ENCODE measurements around the gene CFAP54. TPM values are rescaled to one million over a fixed set of nuclear protein-coding genes. Genes with fewer than 3 reads are reported as not detected.

Gene CFAP54
- total RNA-seq, 1 experiment from 2014 or later = 0.56 TPM

GRCh38 chr12:96890331-96890730 is 401.0 kb downstream of the CFAP54 start:
- Mint-ChIP-seq H3K27ac (ENCODE audit: low read depth, unreplicated experiment) (no peak overlapping the region), H3K27me3 (ENCODE audit: insufficient read depth, unreplicated experiment) (no peaks in the 10 kb centered on the region), H3K9me3 (ENCODE audit: unreplicated experiment) (no peaks in the 10 kb centered on the region), H3K4me1 (ENCODE audit: insufficient read depth, unreplicated experiment) (peaks cover 25% of the 10 kb centered on the region), H3K4me3 (ENCODE audit: unreplicated experiment) (no peak overlapping the region), H3K36me3 (ENCODE audit: insufficient read depth, unreplicated experiment) (no peaks in the 10 kb centered on the region)
- POLR2A ChIA-PET = interaction anchor here (1.2 to 1.8 kb wide), 3 partner anchors 11 to 80 kb away, joined by 3 to 17 read pairs (median 4); partner anchors contain the start of gene NEDD1
- no TSS peak for BruUV-seq (replicated peaks)
- CTCF ChIA-PET = interaction anchor here (0.8 to 0.9 kb wide), 2 partner anchors 9 to 196 kb away, joined by 3 to 5 read pairs; no protein-coding TSS in a partner anchor
- intact Hi-C loops (cut with micrococcal nuclease) = no loop called here
- DNase-seq (ENCODE audit: unreplicated experiment) = no peak
- TF ChIP-seq CTCF (IDR thresholded peaks at IDR 0.05; ENCODE audit: unreplicated experiment) = no peak

- Mint-ChIP-seq H3K4me1 (ENCODE audit: insufficient read depth, unreplicated experiment) (peaks cover 25% of the 10 kb centered on the region), H3K27ac (ENCODE audit: low read depth, unreplicated experiment) (peak overlapping the region; percentile 72), H3K36me3 (ENCODE audit: insufficient read depth, unreplicated experiment) (no peaks in the 10 kb centered on the region), H3K4me3 (ENCODE audit: unreplicated experiment) (peak overlapping the region; percentile 22), H3K9me3 (ENCODE audit: unreplicated experiment) (no peaks in the 10 kb centered on the region), H3K27me3 (ENCODE audit: insufficient read depth, unreplicated experiment) (no peaks in the 10 kb centered on the region)
- TF ChIP-seq CTCF (IDR thresholded peaks at IDR 0.05; ENCODE audit: unreplicated experiment) = no peak
- CTCF ChIA-PET = interaction anchor here (0.6 kb wide), 1 partner anchor 393 kb away, joined by 3 read pairs; no protein-coding TSS in a partner anchor
- DNase-seq (ENCODE audit: unreplicated experiment) = peak; percentile 34
- intact Hi-C loops (cut with micrococcal nuclease) = no loop called here
- POLR2A ChIA-PET = interaction anchor here (1.5 kb wide), 1 partner anchor 14 kb away, joined by 5 read pairs; no protein-coding TSS in a partner anchor
- no TSS peak for BruUV-seq (replicated peaks)
Measured at GRCh38 chr12:96892104-96892503, 402.7 kb downstream of the CFAP54 start.

- no peaks in the 10 kb centered on the region for H3K27me3 Mint-ChIP-seq (ENCODE audit: insufficient read depth, unreplicated experiment)
- intact Hi-C loops (cut with micrococcal nuclease) = no loop called here
- no peaks in the 10 kb centered on the region for H3K36me3 Mint-ChIP-seq (ENCODE audit: insufficient read depth, unreplicated experiment)
- BruUV-seq (replicated peaks) = no TSS peak
- DNase-seq (ENCODE audit: unreplicated experiment) = no peak
- no peaks in the 10 kb centered on the region for H3K4me1 Mint-ChIP-seq (ENCODE audit: insufficient read depth, unreplicated experiment)
- no peak overlapping the region for H3K4me3 Mint-ChIP-seq (ENCODE audit: unreplicated experiment)
- ChIA-PET POLR2A (interaction anchor here (1.5 kb wide), 1 partner anchor 9 kb away, joined by 5 read pairs; no protein-coding TSS in a partner anchor), CTCF (no interaction called here)
- TF ChIP-seq CTCF (IDR thresholded peaks at IDR 0.05; ENCODE audit: unreplicated experiment) = no peak
- no peaks in the 10 kb centered on the region for H3K9me3 Mint-ChIP-seq (ENCODE audit: unreplicated experiment)
- H3K27ac Mint-ChIP-seq (ENCODE audit: low read depth, unreplicated experiment) = no peak overlapping the region
Measured at GRCh38 chr12:96897421-96897820, 408.0 kb downstream of the CFAP54 start.

GRCh38 chr12:96901175-96901574 is 411.8 kb downstream of the CFAP54 start:
- POLR2A ChIA-PET = no interaction called here
- Mint-ChIP-seq H3K27me3 (ENCODE audit: insufficient read depth, unreplicated experiment) (no peaks in the 10 kb centered on the region), H3K4me1 (ENCODE audit: insufficient read depth, unreplicated experiment) (peaks cover 4% of the 10 kb centered on the region), H3K4me3 (ENCODE audit: unreplicated experiment) (no peak overlapping the region), H3K9me3 (ENCODE audit: unreplicated experiment) (no peaks in the 10 kb centered on the region), H3K27ac (ENCODE audit: low read depth, unreplicated experiment) (no peak overlapping the region), H3K36me3 (ENCODE audit: insufficient read depth, unreplicated experiment) (no peaks in the 10 kb centered on the region)
- no peak for DNase-seq (ENCODE audit: unreplicated experiment)
- no TSS peak for BruUV-seq (replicated peaks)
- TF ChIP-seq CTCF (IDR thresholded peaks at IDR 0.05; ENCODE audit: unreplicated experiment) = no peak
- intact Hi-C loops (cut with micrococcal nuclease) = no loop called here
- CTCF ChIA-PET = interaction anchor here (0.7 kb wide), 1 partner anchor 10 kb away, joined by 3 read pairs; no protein-coding TSS in a partner anchor
